Measurements from ENCODE around the gene LRRC37A. TPM values are rescaled to one million over a fixed set of nuclear protein-coding genes. Genes with fewer than 3 reads are reported as not detected.

Gene LRRC37A
- polyA plus RNA-seq, 1 of the 3 experiments (the other 2 are of a cell fraction): 1.6 TPM

DNA sequence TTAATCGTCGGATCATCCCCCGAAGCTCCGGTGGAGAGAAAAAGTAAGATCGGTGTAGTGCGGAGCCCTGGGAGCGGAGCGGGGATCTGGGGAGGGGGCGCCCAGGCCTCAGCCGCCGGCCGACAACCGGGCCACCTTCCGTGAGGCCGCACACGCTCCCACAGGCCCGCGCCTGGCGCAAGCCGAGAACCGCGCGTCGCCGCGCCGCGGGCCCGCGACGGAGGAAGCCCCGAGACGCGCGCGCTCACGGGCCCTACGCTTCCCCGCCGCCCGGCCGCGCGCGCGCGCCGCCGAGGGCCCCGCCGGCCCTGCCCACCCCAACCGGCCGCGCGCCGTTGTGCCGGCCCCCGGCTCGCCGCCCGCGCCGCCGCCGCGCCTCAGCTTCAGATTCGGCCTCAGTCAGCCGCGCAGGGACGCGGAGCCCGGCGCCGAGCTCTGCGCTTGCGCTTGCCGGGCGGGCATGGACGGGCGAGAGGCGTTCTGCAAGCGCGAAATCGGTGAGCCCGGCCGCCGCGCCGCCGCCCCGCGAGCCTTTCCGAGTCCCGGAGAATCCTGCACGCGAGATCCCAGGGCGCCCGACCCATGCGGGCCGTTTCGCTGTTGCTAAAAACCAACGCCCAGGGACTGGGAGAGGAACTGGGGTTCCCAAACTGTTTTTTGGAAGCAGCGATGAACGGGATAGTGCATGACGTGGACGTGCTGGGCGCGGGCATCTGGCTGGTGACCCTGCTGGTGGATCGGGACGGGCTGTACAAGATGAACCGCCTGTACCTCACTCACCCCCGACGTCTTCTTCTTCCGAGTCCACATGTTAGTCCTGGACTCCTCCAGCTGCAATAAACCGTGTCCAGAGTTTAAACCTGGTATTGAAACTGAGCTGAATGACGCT is 28.0 kb upstream of the LRRC37A start:
- Histone ChIP-seq H3K9me3 (no peaks in the 10 kb centered on the region), H2AFZ (ENCODE audit: low read depth) (peak overlapping the region; percentile 99), H3F3A (replicated peaks; ENCODE audit: insufficient read depth) (peaks cover 37% of the 10 kb centered on the region), H3K4me2 (peak overlapping the region; percentile 87), H3K27ac (ENCODE audit: low read depth in 2 of 2, low read length in 1 of 2) (peak overlapping the region; percentile 80 to 81), H3K9ac (peak overlapping the region; percentile 75), H3K4me1 (ENCODE audit: control insufficient read depth in 1 of 2, insufficient read depth in 2 of 2, low read depth in 1 of 2, low read length in 1 of 2) (peaks cover 5 to 6% of the 10 kb centered on the region in 2 experiments; a peak in 2 of 4 replicates), H3K4me3 (ENCODE audit: low read depth in 2 of 2, low read length in 1 of 2) (peak overlapping the region; percentile 59 to 91), H3K9me2 (no peaks in the 10 kb centered on the region), H3K79me2 (ENCODE audit: insufficient read depth) (no peaks in the 10 kb centered on the region), H3K36me3 (replicated peaks in 1 of 2; ENCODE audit: control insufficient read depth in 1 of 2, insufficient read depth in 2 of 2, low read length in 1 of 2) (no peaks in the 10 kb centered on the region), H4K20me1 (ENCODE audit: insufficient read depth) (no peaks in the 10 kb centered on the region), H3K27me3 (ENCODE audit: insufficient read depth) (no peaks in the 10 kb centered on the region)
- DNase-seq: peak; percentile 100
- ChIA-PET CTCF (interaction anchor here (0.6 to 5.0 kb wide), 9 partner anchors 11 to 689 kb away, joined by 3 to 21 read pairs (median 4); partner anchors contain the start of gene KANSL1), POLR2A (interaction anchor here (0.8 to 2.0 kb wide), 2 partner anchors 74 to 122 kb away, joined by 3 to 8 read pairs; partner anchors contain the start of gene KANSL1)
- 3% methylated on average over 57 of the region's 116 CpGs for WGBS (ENCODE audit: low lambda C conversion rate)
- TF ChIP-seq EP300 (IDR thresholded peaks at IDR 0.05; ENCODE audit: borderline replicate concordance in 1 of 2, low read depth in 1 of 2, low read length in 1 of 2) (no peak), FOXM1 (IDR thresholded peaks at IDR 0.05; ENCODE audit: low read depth) (no peak), GABPA (IDR thresholded peaks at IDR 0.05; ENCODE audit: low read depth) (no peak), GATA2 (CRISPR knock-in tag; IDR thresholded peaks at IDR 0.05) (no peak), POLR2AphosphoS5 (IDR thresholded peaks at IDR 0.05; ENCODE audit: low read depth, low read length) (peak; percentile 7; the same call in 1 of the 2 replicates), TAF1 (IDR thresholded peaks at IDR 0.05; ENCODE audit: borderline replicate concordance, low read depth, low read length) (peak; percentile 76), RAD21 (IDR thresholded peaks at IDR 0.05; ENCODE audit: low read length) (no peak), CHD2 (IDR thresholded peaks at IDR 0.05; ENCODE audit: low read length, partially characterized antibody) (peak; percentile 26), MXI1 (IDR thresholded peaks at IDR 0.05; ENCODE audit: low read depth, low read length) (peak; percentile 52), RCOR1 (IDR thresholded peaks at IDR 0.05; ENCODE audit: low read length) (no peak), MEF2A (IDR thresholded peaks at IDR 0.05; ENCODE audit: borderline replicate concordance, low read depth) (no peak), YY1 (IDR thresholded peaks at IDR 0.05; ENCODE audit: low read depth) (no peak), NRF1 (IDR thresholded peaks at IDR 0.05; ENCODE audit: low read depth, low read length) (peak; percentile 93), TEAD4 (IDR thresholded peaks at IDR 0.05; ENCODE audit: borderline replicate concordance, insufficient read depth) (no peak), RFX5 (IDR thresholded peaks at IDR 0.05; ENCODE audit: low read length) (no peak), RXRA (IDR thresholded peaks at IDR 0.05; ENCODE audit: borderline replicate concordance, low read depth) (no peak), FOSL2 (IDR thresholded peaks at IDR 0.05; ENCODE audit: borderline replicate concordance, low read depth) (no peak), SMC3 (IDR thresholded peaks at IDR 0.05; ENCODE audit: low read depth, low read length) (no peak), EZH2phosphoT487 (IDR thresholded peaks at IDR 0.05; ENCODE audit: borderline replicate concordance, low read depth) (no peak)
- TF ChIP-seq, protein P1, sequence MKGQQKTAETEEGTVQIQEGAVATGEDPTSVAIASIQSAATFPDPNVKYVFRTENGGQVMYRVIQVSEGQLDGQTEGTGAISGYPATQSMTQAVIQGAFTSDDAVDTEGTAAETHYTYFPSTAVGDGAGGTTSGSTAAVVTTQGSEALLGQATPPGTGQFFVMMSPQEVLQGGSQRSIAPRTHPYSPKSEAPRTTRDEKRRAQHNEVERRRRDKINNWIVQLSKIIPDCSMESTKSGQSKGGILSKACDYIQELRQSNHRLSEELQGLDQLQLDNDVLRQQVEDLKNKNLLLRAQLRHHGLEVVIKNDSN (IDR thresholded peaks at IDR 0.05; ENCODE audit: borderline replicate concordance, low read depth): no peak
- TF ChIP-seq, protein P2, sequence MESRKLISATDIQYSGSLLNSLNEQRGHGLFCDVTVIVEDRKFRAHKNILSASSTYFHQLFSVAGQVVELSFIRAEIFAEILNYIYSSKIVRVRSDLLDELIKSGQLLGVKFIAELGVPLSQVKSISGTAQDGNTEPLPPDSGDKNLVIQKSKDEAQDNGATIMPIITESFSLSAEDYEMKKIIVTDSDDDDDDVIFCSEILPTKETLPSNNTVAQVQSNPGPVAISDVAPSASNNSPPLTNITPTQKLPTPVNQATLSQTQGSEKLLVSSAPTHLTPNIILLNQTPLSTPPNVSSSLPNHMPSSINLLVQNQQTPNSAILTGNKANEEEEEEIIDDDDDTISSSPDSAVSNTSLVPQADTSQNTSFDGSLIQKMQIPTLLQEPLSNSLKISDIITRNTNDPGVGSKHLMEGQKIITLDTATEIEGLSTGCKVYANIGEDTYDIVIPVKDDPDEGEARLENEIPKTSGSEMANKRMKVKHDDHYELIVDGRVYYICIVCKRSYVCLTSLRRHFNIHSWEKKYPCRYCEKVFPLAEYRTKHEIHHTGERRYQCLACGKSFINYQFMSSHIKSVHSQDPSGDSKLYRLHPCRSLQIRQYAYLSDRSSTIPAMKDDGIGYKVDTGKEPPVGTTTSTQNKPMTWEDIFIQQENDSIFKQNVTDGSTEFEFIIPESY (IDR thresholded peaks at IDR 0.05; ENCODE audit: borderline replicate concordance, low read depth): no peak
- TF ChIP-seq, protein P3, sequence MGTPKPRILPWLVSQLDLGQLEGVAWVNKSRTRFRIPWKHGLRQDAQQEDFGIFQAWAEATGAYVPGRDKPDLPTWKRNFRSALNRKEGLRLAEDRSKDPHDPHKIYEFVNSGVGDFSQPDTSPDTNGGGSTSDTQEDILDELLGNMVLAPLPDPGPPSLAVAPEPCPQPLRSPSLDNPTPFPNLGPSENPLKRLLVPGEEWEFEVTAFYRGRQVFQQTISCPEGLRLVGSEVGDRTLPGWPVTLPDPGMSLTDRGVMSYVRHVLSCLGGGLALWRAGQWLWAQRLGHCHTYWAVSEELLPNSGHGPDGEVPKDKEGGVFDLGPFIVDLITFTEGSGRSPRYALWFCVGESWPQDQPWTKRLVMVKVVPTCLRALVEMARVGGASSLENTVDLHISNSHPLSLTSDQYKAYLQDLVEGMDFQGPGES (IDR thresholded peaks at IDR 0.05; ENCODE audit: low read depth, low read length): no peak
- TF ChIP-seq, protein P4, sequence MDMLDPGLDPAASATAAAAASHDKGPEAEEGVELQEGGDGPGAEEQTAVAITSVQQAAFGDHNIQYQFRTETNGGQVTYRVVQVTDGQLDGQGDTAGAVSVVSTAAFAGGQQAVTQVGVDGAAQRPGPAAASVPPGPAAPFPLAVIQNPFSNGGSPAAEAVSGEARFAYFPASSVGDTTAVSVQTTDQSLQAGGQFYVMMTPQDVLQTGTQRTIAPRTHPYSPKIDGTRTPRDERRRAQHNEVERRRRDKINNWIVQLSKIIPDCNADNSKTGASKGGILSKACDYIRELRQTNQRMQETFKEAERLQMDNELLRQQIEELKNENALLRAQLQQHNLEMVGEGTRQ (IDR thresholded peaks at IDR 0.05; ENCODE audit: borderline replicate concordance, low read depth, low read length): no peak

Data from SK-N-SH (cell line).